GM18507 (cell line): ENCODE data around the gene NBL1.

Experiments used
- DNase-seq: peaks from one replicate; pipeline ENCODE4 v3.0.0; 2011; ENCODE audit warnings: low read depth; ENCODE audit not compliant: insufficient read length; ENCODE audit errors: extremely low spot score
- FAIRE-seq: peaks from 2 replicates; lab custom pipeline; 2011; peaks lifted over from hg19 to GRCh38; lab: Jason Lieb, UNC

The NBL1 gene, protein sequence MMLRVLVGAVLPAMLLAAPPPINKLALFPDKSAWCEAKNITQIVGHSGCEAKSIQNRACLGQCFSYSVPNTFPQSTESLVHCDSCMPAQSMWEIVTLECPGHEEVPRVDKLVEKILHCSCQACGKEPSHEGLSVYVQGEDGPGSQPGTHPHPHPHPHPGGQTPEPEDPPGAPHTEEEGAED

DNA sequence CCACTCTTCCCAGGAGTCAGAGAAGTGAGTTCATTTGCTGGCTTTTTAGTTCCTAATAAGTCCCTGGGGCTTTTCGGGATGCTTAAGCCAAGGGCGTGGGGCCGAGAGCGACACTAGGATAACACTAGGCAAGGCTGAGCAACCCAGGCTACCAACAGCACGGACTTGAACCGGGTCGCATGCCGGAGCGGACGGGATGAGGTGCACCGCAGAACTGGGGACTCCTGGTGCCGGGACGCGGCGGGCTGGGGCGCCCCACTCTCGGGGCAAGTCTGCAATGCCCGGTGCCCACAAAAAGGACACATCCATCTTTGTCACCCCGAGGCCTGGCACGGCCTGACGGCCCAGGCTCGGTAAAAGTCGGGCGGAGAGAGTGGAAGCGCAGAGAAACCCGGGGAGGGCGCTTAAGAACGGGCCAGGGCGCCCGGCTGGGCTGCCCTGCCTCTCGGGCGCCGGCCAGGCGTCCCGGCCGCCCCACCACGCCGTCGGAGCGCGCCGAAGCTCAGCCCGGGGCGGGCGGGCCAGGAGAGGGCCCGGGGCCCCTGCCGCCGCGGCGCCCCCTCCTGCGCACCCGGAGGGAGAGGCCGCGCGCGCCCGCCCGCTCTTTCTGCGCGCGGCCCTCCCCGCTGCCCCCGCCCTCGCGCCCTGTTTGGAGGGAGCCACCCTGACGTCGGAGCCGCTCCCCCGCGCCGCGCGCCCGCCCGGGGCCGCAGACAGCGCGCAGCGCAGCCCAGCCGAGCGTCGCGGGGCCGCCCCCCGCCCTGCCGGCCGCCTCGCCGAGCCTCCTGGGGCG, at the start of gene NBL1:
Gene NBL1 (plus strand): TSS at position 710 of the 793 bp plus-strand sequence. CDS start 10,720 bp downstream, outside the sequence.
- DNase-seq: no peak
- FAIRE-seq: no peak

GRCh38 chr1:19596065-19596713, 47.9 kb upstream of the NBL1 start:
- DNase-seq: no peak
- FAIRE-seq: no peak

- peak; percentile 99 for FAIRE-seq
- DNase-seq: peak; percentile 83
These were observed 47.2 kb upstream of the NBL1 start for GRCh38 chr1:19596714-19597495.

- peak; percentile 5 for FAIRE-seq
- no peak for DNase-seq
These were observed 46.4 kb upstream of the NBL1 start for GRCh38 chr1:19597496-19598309.

DNA sequence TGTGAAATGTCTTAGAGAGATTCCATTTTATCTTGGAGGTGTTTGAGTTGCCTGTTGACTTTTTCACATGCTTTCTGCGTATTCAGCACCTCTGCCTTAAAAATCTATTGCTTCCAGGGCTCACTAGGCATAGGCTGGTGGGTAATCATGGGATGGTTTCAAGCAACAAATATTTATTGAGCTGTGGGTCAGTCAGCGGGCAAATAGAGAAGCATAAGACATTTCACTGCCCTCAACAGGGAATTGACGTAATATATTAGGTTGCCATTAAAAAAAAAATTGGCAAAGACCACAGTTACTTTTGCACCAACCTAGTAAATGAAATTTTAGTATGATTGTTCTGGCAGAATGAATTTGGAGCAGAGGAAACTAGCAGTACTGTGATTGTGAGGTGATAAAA, 44.3 kb upstream of the NBL1 start:
- FAIRE-seq: no peak
- no peak for DNase-seq

DNA sequence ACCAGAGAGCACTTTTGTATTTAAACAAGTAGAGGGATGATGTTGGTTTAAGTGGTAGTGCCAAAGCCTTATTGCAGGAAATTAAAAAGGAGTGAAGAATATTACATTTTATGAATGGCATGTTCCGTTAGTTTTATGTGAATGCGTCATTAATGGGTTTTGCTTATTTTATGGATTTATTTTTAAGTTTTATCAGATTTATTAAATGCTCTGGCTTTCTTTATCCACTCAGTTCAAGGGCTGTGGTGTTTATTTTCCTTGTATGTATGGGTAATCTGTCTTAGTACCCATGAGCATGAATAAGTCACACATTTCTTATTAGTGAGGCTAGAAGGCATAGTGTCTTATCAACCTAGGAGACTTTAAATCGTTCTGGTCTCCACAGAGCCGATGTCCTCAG, 41.6 kb upstream of the NBL1 start:
- no peak for FAIRE-seq
- DNase-seq: no peak

DNA sequence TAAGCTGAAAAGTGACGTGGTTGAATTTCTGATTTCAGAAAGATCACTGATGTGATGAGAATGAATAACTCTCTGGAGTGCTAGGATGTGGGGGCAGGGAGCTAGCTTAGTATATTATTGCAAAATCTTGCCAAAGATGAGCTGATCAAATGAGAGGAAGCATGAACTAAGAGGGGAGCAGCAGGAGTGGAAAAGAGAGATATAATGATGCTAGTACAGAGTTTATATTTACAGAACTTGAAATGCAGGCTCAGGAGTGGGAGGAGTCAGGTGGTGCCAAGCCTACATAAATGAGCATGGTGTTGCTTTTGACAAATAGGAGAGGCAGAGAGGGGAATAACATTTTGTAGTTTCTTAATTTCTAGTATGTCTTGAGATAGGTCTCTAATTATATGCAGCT, 38.1 kb upstream of the NBL1 start:
- no peak for DNase-seq
- no peak for FAIRE-seq

- FAIRE-seq (peak; percentile 47), DNase-seq (no peak)
These were observed 37.1 kb upstream of the NBL1 start for GRCh38 chr1:19606817-19607642.

- FAIRE-seq: no peak
- DNase-seq: no peak
These were observed 35.9 kb upstream of the NBL1 start for GRCh38 chr1:19608232-19608631.

DNA sequence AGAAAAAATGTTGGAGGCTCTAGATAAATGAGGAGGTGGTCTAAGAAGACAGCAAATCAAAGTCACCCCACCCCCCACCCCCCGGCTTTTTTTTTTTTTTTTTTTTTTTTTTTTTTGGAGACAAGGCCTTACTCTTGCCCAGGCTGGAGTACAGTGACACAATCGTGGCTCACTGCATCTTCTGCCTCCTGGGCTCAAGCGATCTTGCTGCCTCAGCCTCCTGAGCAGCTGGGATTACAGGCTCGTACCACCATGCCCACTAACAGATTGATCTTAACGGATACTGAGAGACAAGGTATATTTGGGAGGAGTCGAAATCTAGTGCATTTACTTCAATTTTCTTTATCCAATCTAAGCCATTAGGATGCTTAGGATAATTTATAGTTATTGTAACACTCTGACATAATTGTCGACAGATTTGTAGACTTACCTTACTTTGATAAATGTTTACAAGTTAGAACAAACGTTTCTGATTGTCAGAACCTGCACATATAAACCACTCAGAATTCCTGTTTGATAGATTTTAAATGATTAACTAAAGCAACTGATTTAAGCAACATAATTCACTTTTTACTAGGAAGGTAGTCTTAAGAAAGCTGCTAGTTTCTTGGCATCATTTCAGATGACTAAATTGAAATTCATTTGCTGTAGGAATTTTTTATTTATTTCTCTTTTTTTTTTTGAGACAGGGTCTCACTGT, 33.7 kb upstream of the NBL1 start:
- FAIRE-seq (no peak), DNase-seq (no peak)

GRCh38 chr1:19612530-19612929, 31.6 kb upstream of the NBL1 start:
- no peak for FAIRE-seq
- DNase-seq: no peak

DNA sequence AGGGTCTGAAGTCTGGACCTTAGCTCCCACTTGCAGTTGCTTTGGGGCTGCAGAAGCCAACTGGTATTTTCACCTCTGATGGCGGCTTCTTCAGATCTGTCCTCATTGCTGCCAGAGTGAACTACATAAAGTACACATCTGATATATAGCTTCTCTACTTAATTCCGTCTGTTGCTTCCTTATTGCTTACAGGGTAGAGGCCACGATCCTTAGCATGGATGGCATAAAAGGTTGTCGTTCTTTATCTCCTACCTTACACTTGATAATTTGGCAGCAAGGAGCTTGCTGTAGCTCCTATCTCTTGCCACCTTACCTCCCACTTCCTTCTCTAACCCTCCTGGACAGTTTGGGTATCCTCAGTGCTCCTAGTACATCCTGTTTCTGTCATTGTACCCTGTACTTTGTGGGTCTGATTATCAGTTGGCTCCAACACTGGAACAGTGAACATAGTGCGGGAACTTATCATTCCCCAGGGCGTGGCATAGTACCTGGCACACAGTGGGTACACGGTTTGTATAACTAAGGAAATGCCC, 30.9 kb upstream of the NBL1 start:
- FAIRE-seq: no peak

GRCh38 chr1:19615438-19615837, 28.7 kb upstream of the NBL1 start:
- DNase-seq (no peak), FAIRE-seq (no peak)

More for the DNA sequence above, 30.9 kb upstream of the NBL1 start:
- no peak for DNase-seq

DNA sequence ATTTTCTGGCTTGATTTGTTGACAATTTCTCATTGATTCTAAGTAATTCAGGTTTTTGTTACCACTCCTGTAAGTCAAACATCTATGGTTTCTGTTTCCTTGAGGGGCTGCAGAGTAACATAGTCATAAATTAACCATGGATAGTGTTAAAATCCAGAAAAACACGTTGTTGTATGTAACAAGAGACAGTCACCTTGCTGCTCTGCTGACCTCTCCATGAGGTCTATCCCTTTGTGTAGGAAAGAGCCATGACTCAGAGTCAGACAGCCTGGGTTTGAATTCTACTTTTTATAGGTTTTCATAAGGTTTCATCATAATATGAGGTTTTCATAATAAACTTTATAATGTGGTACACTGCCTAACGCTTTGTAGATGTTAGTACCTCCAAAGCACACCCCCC, 27.6 kb upstream of the NBL1 start:
- no peak for DNase-seq
- no peak for FAIRE-seq

- FAIRE-seq (no peak), DNase-seq (no peak)
These were observed 26.7 kb upstream of the NBL1 start for GRCh38 chr1:19617376-19617775.

DNA sequence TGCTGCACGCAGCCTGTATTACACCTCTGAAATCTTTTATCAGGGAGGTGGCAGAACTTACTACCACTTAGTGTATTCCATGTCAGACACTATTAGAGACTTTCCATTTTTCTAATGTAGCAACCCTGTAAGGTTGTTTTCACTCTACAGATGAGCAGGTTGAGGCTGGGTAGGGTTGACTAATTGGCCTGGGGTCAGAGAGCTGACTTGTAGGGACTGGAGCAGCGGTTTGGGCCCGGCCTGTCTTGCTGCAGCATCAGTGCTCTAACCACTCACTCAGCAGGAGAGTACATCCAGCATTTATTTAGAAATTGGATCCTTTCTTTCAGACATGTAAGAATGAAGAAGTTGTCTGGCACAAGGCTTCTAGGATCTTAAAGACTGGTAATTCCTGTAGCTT, 25.7 kb upstream of the NBL1 start:
- FAIRE-seq (no peak), DNase-seq (no peak)

GRCh38 chr1:19619697-19620384, 24.3 kb upstream of the NBL1 start:
- FAIRE-seq (no peak), DNase-seq (no peak)
